GM23248 (cell line): ENCODE data around the gene TTC9. TPM values are rescaled to one million over a fixed set of nuclear protein-coding genes. Genes with fewer than 3 reads are reported as not detected.

ENCODE experiments used
- DNase-seq: peaks from one replicate; pipeline ENCODE4 v3.0.0-alpha.2; 2015
- H2AFZ ChIP-seq: fragments of 200-600 bp; sonication (generic); 2 replicates; pipeline ENCODE4 v1.6.1; 2016; ENCODE audit warnings: antibody characterized with exemption
- H3F3A ChIP-seq: fragments of 200-600 bp; sonication (generic); 2 replicates; pipeline ENCODE4 v1.6.1; 2016; ENCODE audit warnings: mild to moderate bottlenecking, antibody characterized with exemption, mixed run types; ENCODE audit not compliant: insufficient read depth
- H3K27ac ChIP-seq: fragments of 200-600 bp; sonication (generic); 2 replicates; pipeline ENCODE4 v1.5.1; 2016; ENCODE audit warnings: mild to moderate bottlenecking
- H3K27me3 ChIP-seq: fragments of 200-600 bp; sonication (generic); replicated peaks from 2 replicates; pipeline ENCODE4 v1.6.1; 2016; ENCODE audit warnings: mild to moderate bottlenecking; ENCODE audit not compliant: insufficient read depth
- H3K36me3 ChIP-seq: fragments of 200-600 bp; sonication (generic); 2 replicates; pipeline ENCODE4 v1.6.1; 2016; ENCODE audit warnings: low read depth, mild to moderate bottlenecking
- H3K4me1 ChIP-seq: fragments of 200-600 bp; sonication (generic); 2 replicates; pipeline ENCODE4 v1.6.1; 2016; ENCODE audit warnings: mild to moderate bottlenecking; ENCODE audit not compliant: insufficient read depth
- H3K4me2 ChIP-seq: fragments of 200-600 bp; sonication (generic); one replicate; pipeline ENCODE4 v1.6.1; 2016; ENCODE audit warnings: mild to moderate bottlenecking; ENCODE audit not compliant: unreplicated experiment
- H3K4me3 ChIP-seq: fragments of 200-600 bp; sonication (generic); 2 replicates; pipeline ENCODE4 v1.5.1; 2016; ENCODE audit warnings: mild to moderate bottlenecking
- H3K79me2 ChIP-seq: fragments of 200-600 bp; sonication (generic); 2 replicates; pipeline ENCODE4 v1.6.1; 2016; ENCODE audit warnings: mild to moderate bottlenecking; ENCODE audit not compliant: insufficient read depth
- H3K9ac ChIP-seq: fragments of 200-600 bp; sonication (generic); 2 replicates; pipeline ENCODE4 v1.6.1; 2016; ENCODE audit warnings: mild to moderate bottlenecking
- H3K9me2 ChIP-seq: fragments of 200-600 bp; sonication (generic); 2 replicates; pipeline ENCODE4 v1.6.1; 2016; ENCODE audit warnings: mixed run types, mild to moderate bottlenecking, moderate library complexity; ENCODE audit not compliant: insufficient read depth
- H3K9me3 ChIP-seq: fragments of 200-600 bp; sonication (generic); one replicate; pipeline ENCODE4 v1.6.1; 2017; ENCODE audit warnings: low read depth
- H4K20me1 ChIP-seq: fragments of 200-600 bp; sonication (generic); 2 replicates; pipeline ENCODE4 v1.6.0; 2016; ENCODE audit not compliant: insufficient read depth
- EZH2 ChIP-seq: fragments of 200-600 bp; sonication (generic); IDR thresholded peaks from 2 replicates; pipeline ENCODE4 v1.6.1; 2018; ENCODE audit warnings: antibody characterized with exemption, mild to moderate bottlenecking; ENCODE audit not compliant: insufficient read depth, poor library complexity, severe bottlenecking
- EZH2phosphoT487 ChIP-seq: fragments of 200-600 bp; sonication (generic); IDR thresholded peaks from 2 replicates; pipeline ENCODE4 v1.6.1; 2018; ENCODE audit warnings: antibody characterized with exemption, moderate library complexity, mild to moderate bottlenecking, low read depth; ENCODE audit not compliant: insufficient read depth
- WGBS, 2 experiments: methylation state at CpG; one replicate each; pipeline ENCODE4 v1.1.6; 2015 to 2017; ENCODE audit warnings: low lambda C conversion rate in 2 of 2, low coverage in 1 of 2; ENCODE audit errors: missing lambda C conversion rate in 2 of 2; 5-methylcytosine and 5-hydroxymethylcytosine counted together
- in situ Hi-C: fragments of 300-500 bp; cut with MboI; formaldehyde crosslinking; loops from 2 replicates; pipeline ENCODE4 v1.15.0; 2020
- polyA plus RNA-seq: library from polyadenylated mRNA; unstranded; fragments of >200 nt; fragmentation: Nextera tagmentation; extraction: Ambion mirVana; gene quantifications from 2 replicates; pipeline ENCODE4 v1.2.1, GENCODE V29; 2016
- total RNA-seq: library from RNA; depleted of rRNA; stranded (reverse); fragments of >200 nt; shearing (Covaris generic); gene quantifications from 2 replicates; pipeline ENCODE4 v1.2.3, GENCODE V29; 2014

The TTC9 gene
- total and polyA plus RNA-seq, 2 experiments from 2014 or later: not detected

DNA sequence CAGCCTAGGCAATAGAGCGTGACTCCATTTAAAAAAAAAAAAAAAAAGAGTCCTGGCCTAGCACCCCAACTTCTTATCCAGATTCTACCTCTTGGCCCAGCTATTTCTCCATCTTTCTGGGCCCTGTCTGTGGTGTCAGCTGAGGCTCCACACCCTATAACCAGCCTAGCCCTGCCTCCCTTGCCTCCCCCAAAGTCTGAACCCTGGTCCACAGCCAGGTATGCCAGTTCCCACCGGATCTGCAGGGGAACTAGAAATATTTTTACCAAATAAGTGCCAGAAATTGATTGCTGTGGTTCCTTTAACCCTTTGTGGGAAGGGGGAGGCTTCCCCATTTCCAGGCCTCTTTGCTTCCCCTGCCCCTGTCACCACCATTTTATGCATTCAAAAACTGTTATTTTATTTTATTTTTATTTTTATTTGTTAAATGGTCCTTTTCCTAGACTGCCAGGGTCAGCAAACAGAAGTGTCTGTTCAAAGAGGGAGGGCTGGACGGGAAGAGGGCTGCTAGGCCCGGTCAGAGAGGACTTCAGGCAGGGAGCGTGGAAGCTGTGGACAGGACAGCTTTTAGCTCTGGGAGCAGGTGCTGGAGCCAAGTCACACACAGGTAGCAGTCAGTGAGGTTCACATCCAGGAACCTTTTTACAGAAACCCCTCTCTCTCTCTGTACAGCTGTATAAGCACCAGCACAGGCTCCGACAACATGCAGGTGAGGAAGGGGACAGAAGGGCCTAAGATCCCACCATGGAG, 23.2 kb downstream of the TTC9 start:
- no peak overlapping the region for H3K4me2 ChIP-seq
- in situ Hi-C loops: no loop called here
- WGBS, 2 experiments: 41 to 43% methylated on average over 6 of the region's 6 CpGs

GRCh38 chr14:70665448-70666360, 24.0 kb downstream of the TTC9 start:
- Histone ChIP-seq H3K27ac (no peak overlapping the region), H3K9me3 (no peaks in the 10 kb centered on the region), H3F3A (no peaks in the 10 kb centered on the region), H3K27me3 (0 out of 2 replicates have a peak, but pooled peaks cover 4% of the 10 kb centered on the region), H3K4me3 (no peak overlapping the region), H3K9me2 (no peaks in the 10 kb centered on the region), H3K4me1 (peaks cover 20% of the 10 kb centered on the region), H3K79me2 (no peaks in the 10 kb centered on the region), H3K4me2 (peak overlapping the region; percentile 49), H3K36me3 (no peaks in the 10 kb centered on the region), H3K9ac (no peak overlapping the region), H4K20me1 (no peaks in the 10 kb centered on the region), H2AFZ (0 out of 2 replicates have a peak overlapping the region, but pooled peaks have one; percentile 14)
- TF ChIP-seq EZH2phosphoT487 (no peak), EZH2 (no peak)
- in situ Hi-C loops: no loop called here
- DNase-seq: peak; percentile 49
- WGBS, 2 experiments: 27 to 29% methylated on average over 8 of the region's 8 CpGs

More for the DNA sequence above, 23.2 kb downstream of the TTC9 start:
- H3K4me3 ChIP-seq: no peak overlapping the region
- no peaks in the 10 kb centered on the region for H3K36me3 ChIP-seq
- H2AFZ ChIP-seq: no peak overlapping the region
- H3K27ac ChIP-seq: no peak overlapping the region
- peaks cover 20% of the 10 kb centered on the region for H3K4me1 ChIP-seq
- H3F3A ChIP-seq: no peaks in the 10 kb centered on the region
- H3K79me2 ChIP-seq: no peaks in the 10 kb centered on the region
- DNase-seq: no peak
- H3K9me3 ChIP-seq: no peaks in the 10 kb centered on the region
- no peaks in the 10 kb centered on the region for H3K9me2 ChIP-seq
- no peak for TF ChIP-seq EZH2
- TF ChIP-seq EZH2phosphoT487: no peak
- H3K27me3 ChIP-seq: peaks cover 8% of the 10 kb centered on the region; the same call in 1 of the 2 replicates
- no peaks in the 10 kb centered on the region for H4K20me1 ChIP-seq
- H3K9ac ChIP-seq: no peak overlapping the region

DNA sequence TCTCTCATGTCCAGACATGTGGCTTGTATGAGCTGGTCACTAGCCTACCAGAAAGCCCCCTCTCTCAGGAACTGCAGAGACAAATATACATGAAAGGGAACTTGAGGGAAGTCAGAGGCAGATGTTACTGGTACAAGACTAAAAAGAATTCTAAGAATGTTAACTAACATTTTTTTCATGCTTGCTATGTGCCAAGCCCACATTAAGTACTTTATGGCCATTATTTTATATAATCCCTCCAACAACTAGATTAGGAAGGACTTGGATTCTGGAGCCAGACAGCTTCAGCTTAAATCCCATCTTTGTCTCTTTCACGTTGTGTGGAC, 24.6 kb downstream of the TTC9 start:
- H3K9me2 ChIP-seq: no peaks in the 10 kb centered on the region
- 0 out of 2 replicates have a peak overlapping the region, but pooled peaks have one; percentile 14 for H2AFZ ChIP-seq
- peak overlapping the region; percentile 49 for H3K4me2 ChIP-seq
- H3K27me3 ChIP-seq: 0 out of 2 replicates have a peak, but pooled peaks cover 4% of the 10 kb centered on the region
- H3K79me2 ChIP-seq: no peaks in the 10 kb centered on the region
- no peak overlapping the region for H3K27ac ChIP-seq
- H3K9ac ChIP-seq: no peak overlapping the region
- no peaks in the 10 kb centered on the region for H3F3A ChIP-seq
- no peaks in the 10 kb centered on the region for H4K20me1 ChIP-seq
- DNase-seq: peak; percentile 10
- peaks cover 20% of the 10 kb centered on the region for H3K4me1 ChIP-seq
- no peaks in the 10 kb centered on the region for H3K36me3 ChIP-seq
- H3K4me3 ChIP-seq: no peak overlapping the region
- TF ChIP-seq EZH2: no peak
- no peak for TF ChIP-seq EZH2phosphoT487
- in situ Hi-C loops: no loop called here
- H3K9me3 ChIP-seq: no peaks in the 10 kb centered on the region
- WGBS, 2 experiments: 0 to 7% methylated on average over 1 of the region's 1 CpG

- H3K27ac ChIP-seq: no peak overlapping the region
- no peaks in the 10 kb centered on the region for H3K79me2 ChIP-seq
- H3K4me3 ChIP-seq: no peak overlapping the region
- DNase-seq: no peak
- in situ Hi-C loops: no loop called here
- no peaks in the 10 kb centered on the region for H3K9me2 ChIP-seq
- no peak overlapping the region for H3K9ac ChIP-seq
- H3F3A ChIP-seq: no peaks in the 10 kb centered on the region
- no peaks in the 10 kb centered on the region for H3K9me3 ChIP-seq
- no peaks in the 10 kb centered on the region for H3K36me3 ChIP-seq
- H2AFZ ChIP-seq: no peak overlapping the region
- H3K4me2 ChIP-seq: no peak overlapping the region
- H4K20me1 ChIP-seq: no peaks in the 10 kb centered on the region
- H3K27me3 ChIP-seq: peaks cover 19% of the 10 kb centered on the region; the same call in 1 of the 2 replicates
- TF ChIP-seq EZH2phosphoT487: no peak
- TF ChIP-seq EZH2: no peak
- H3K4me1 ChIP-seq: peaks cover 6% of the 10 kb centered on the region
- 50 to 52% methylated on average over 15 of the region's 15 CpGs for WGBS, 2 experiments
These were observed 29.4 kb downstream of the TTC9 start for GRCh38 chr14:70670992-70671651.
